ENCODE measurements around the gene SGSM1. TPM values are rescaled to one million over a fixed set of nuclear protein-coding genes. Genes with fewer than 3 reads are reported as not detected.

Gene SGSM1
- total RNA-seq, 1 experiment from 2014 or later, result 4.3 TPM

- DNase-seq, result no peak
- no peaks in the 10 kb centered on the region; the same call in 1 of the 2 replicates for H3K27me3 ChIP-seq (ENCODE audit: insufficient read depth, low read length)
- Mint-ChIP-seq H3K36me3 (ENCODE audit: insufficient read depth in 1 of 3, low read depth in 3 of 3) (no peaks in the 10 kb centered on the region), H3K4me3 (no peak overlapping the region), H3K27me3 (ENCODE audit: low read depth) (no peaks in the 10 kb centered on the region; the same call in 1 of the 2 replicates), H3K9me3 (no peaks in the 10 kb centered on the region), H3K27ac (no peak overlapping the region), H3K4me1 (peaks cover 16% of the 10 kb centered on the region in 2 experiments)
- no peaks in the 10 kb centered on the region for H3K9me3 ChIP-seq (ENCODE audit: control insufficient read depth, low read depth, low read length)
- WGBS (ENCODE audit: extremely low coverage, insufficient read length, low lambda C conversion rate), result no CpG with 5 or more reads among the region's 7 CpGs
- H2BK12ac ChIP-seq (ENCODE audit: insufficient read length, low read depth, low read length), result no peak overlapping the region
- no peak overlapping the region for H4K8ac ChIP-seq (replicated peaks; ENCODE audit: insufficient read length, low read depth, low read length)
- H2BK15ac ChIP-seq (ENCODE audit: low read depth, low read length), result no peak overlapping the region
- no peak overlapping the region for H3K4ac ChIP-seq (ENCODE audit: low read depth, low read length)
- no peak overlapping the region for H3K9ac ChIP-seq (ENCODE audit: extremely low read depth, insufficient read length, low read length)
- no peak overlapping the region for H2BK120ac ChIP-seq (ENCODE audit: low read depth, low read length, poor library complexity, severe bottlenecking)
- no peaks in the 10 kb centered on the region for H3K79me2 ChIP-seq (ENCODE audit: insufficient read depth, low read length)
- H2AK5ac ChIP-seq (ENCODE audit: insufficient read length, low read length), result no peak overlapping the region
- no peak overlapping the region for H2BK20ac ChIP-seq (ENCODE audit: low read depth, low read length, poor library complexity, severe bottlenecking)
- no peaks in the 10 kb centered on the region for H3K23me2 ChIP-seq (ENCODE audit: insufficient read length, low read depth, low read length, poor library complexity, severe bottlenecking)
- H3K56ac ChIP-seq (ENCODE audit: insufficient read length, low read depth, low read length), result no peak overlapping the region
- H3K18ac ChIP-seq (ENCODE audit: insufficient read length, low read depth, low read length), result no peak overlapping the region
- no peaks in the 10 kb centered on the region; the same call in 1 of the 2 replicates for H3K4me1 ChIP-seq (ENCODE audit: insufficient read depth, low read length)
- H2BK5ac ChIP-seq (ENCODE audit: insufficient read length, low read length), result no peak overlapping the region
- no peak overlapping the region for H3K27ac ChIP-seq (ENCODE audit: insufficient read length, low read depth, low read length)
- H4K5ac ChIP-seq (ENCODE audit: insufficient read length, low read depth, low read length), result no peak overlapping the region
- no peak overlapping the region for H4K91ac ChIP-seq (ENCODE audit: insufficient read length, low read depth, low read length)
- no peak overlapping the region for H3T11ph ChIP-seq (ENCODE audit: low read length)
- no peak overlapping the region for H3K4me2 ChIP-seq (ENCODE audit: insufficient read depth, insufficient read length, low read length)
- H3K79me1 ChIP-seq (ENCODE audit: insufficient read depth, low read depth, low read length, poor library complexity, severe bottlenecking), result no peaks in the 10 kb centered on the region
- TF ChIP-seq, protein P1, sequence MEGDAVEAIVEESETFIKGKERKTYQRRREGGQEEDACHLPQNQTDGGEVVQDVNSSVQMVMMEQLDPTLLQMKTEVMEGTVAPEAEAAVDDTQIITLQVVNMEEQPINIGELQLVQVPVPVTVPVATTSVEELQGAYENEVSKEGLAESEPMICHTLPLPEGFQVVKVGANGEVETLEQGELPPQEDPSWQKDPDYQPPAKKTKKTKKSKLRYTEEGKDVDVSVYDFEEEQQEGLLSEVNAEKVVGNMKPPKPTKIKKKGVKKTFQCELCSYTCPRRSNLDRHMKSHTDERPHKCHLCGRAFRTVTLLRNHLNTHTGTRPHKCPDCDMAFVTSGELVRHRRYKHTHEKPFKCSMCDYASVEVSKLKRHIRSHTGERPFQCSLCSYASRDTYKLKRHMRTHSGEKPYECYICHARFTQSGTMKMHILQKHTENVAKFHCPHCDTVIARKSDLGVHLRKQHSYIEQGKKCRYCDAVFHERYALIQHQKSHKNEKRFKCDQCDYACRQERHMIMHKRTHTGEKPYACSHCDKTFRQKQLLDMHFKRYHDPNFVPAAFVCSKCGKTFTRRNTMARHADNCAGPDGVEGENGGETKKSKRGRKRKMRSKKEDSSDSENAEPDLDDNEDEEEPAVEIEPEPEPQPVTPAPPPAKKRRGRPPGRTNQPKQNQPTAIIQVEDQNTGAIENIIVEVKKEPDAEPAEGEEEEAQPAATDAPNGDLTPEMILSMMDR (conservative IDR thresholded peaks at IDR 0.05), result no peak
- H4K20me1 ChIP-seq (ENCODE audit: control insufficient read depth, insufficient read depth, insufficient read length), result no peaks in the 10 kb centered on the region
- no peak overlapping the region for H3K23ac ChIP-seq (ENCODE audit: insufficient read length, low read depth, low read length)
- no peak overlapping the region for H2AFZ ChIP-seq (ENCODE audit: low read length)
- no peak overlapping the region for H3K14ac ChIP-seq (ENCODE audit: insufficient read depth, low read length)
Observed at GRCh38 chr22:24760708-24761306, 45.2 kb upstream of the SGSM1 start.
